Measurements from ENCODE around the gene LRRC40.
"Not testable (repeated sequence)": the region's sequence is repeated elsewhere in the genome, so short reads cannot be mapped to it uniquely, and the experiment has no call there.

LRRC40 gene

DNA sequence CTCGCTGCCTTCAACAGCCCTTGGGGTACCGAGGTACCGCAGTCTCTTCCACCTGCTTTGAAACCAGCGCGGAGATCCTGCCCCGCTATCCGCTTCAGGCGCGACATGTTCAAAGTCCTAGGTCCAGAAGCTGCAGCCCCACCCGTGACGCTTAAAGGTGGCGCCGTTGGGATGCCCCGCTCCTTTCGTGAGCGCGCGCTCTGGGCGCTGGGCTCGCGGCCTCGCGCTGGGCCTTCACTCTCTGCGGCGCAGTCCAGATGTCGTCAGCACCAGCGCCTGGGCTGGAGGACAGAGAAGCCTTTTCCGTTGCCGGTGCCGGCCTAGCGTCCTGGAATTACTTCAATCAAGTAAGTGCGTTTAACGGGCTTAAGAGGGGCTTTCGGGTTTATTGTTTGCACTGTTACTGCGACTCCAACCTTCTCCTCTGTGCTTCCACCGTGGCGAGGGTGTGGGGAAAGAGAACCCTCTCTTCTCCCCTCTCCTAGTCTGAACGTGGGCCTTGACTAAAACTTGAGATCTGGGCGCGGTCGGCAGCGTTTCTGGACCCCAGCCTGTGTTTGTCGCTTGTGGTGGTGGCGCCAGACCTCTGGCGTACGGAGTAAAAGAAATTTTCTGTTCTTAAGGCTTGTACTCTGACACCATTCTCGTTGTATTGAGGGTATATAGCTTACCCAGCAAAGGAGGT lies at the start of gene LRRC40:
Gene LRRC40 (minus strand): TSS at position 146 of the 685 bp plus-strand sequence. CDS start 39 bp downstream, at position 107.
- DNase-seq (ENCODE audit: extremely low read depth in 1 of 2, low read depth in 1 of 2) = peak; percentile 85 to 95

DNA sequence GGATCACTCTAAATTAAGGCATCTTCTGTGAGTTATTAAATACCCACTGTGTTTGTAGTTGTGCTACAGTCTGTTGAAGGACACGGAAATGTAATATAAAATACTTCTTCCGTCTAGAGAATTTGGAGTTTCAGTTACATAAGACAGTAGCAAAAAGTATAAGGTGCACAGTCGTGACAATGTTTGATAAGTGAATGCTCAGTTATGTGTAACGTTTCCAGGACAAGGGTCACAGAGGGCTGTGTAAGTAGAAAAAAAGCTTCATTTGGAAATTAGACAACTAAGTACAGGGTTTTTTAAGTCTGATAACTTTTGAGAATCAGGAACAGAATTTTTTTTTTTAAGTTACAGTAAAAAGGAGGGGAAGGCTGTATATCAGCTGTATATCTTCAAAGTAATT lies 43.4 kb upstream of the LRRC40 start:
- no peak for DNase-seq (ENCODE audit: extremely low read depth in 1 of 2, low read depth in 1 of 2)

DNA sequence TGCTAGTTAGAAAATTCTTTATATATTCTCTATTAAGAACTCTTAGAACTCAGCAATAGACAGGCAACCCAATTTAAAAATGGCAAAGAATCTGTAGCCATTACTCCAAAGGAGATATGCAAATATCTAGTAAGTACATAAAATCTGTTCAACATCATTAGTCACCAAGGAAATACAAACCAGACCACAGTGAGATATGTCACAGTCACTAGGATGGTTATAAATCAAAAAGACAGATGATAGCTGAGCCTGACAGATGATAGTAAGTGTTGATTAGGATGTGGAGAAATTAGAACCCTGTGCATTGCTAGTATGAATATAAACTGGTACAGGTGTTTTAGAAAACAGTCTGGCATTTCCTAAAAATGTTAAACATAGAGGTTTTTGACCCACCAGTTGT lies 42.4 kb upstream of the LRRC40 start:
- no peak for DNase-seq (ENCODE audit: extremely low read depth in 1 of 2, low read depth in 1 of 2)

DNA sequence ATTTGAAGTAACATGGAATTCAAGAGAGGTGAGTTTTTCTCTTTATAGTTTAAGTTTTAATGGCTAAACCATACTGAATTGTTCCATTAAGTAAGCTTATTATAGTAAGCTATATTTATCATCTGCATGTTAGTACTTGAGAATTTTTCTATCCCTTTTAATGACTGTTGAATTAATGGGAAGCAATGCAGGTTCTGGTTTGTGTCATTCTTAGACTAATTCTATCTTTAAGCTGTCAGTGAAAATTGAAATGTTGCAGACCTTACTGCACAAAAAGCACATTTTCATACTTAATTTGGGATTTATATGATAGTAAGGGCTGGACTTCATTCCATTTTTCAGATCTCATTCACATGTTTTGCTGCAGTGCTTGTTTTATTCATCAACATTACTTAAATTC lies 41.7 kb upstream of the LRRC40 start:
- DNase-seq (ENCODE audit: extremely low read depth in 1 of 2, low read depth in 1 of 2) = no peak

DNA sequence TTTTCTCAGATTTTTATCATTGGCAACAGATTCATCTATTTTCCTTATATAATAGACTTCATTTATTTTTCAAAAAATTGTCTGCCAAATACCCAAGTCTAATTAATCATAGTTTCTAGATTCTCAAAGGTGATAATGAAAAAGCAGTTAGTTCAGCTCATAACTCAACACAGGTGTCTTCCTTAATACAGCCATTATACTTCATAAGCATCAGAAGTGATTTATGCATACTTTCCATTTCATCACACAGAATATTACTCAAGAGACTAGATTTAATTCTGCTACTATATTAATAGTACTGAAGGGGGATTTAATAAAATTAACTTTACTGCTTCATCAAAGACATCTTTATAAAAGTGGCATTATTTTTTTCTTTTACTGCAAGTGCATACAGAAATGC lies 34.6 kb upstream of the LRRC40 start:
- no peak for DNase-seq (ENCODE audit: extremely low read depth in 1 of 2, low read depth in 1 of 2)

DNA sequence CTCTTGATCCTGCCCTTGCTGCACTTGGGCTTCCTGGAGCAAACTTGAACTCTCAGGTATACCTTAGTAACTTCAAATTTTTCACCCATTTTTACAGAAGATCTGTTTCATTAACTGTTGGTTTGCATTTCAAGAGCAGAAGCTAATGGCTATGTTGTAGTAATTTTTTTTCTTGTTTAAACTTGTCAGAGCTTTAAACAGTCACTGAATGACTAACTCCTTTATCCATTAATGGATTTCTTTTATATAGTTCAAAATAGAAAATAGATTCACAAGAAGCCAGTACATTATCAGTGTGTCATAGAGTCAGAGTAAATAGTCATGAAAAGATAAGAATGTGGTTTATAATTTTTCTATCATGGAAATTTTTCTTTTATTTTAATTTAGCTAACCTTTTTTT lies 29.4 kb upstream of the LRRC40 start:
- no peak for DNase-seq (ENCODE audit: extremely low read depth in 1 of 2, low read depth in 1 of 2)

DNA sequence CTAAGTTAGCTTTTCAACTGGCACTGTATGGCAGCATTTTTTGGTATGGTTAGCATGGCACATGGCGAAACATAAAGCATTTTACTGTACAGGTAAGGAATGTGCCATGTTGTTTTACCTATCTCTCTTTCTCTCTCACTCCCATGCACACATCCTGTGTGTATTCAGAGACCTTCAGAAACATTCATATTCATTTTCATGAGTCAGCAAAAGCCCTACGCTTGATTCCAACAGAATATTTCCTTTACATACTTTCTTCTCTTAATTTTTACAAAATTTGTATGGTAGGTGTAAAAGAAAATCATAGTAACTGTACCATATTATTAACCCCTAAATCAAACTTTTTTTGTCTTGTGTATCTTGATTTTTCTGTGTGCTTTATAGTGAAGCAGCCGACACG lies 26.1 kb upstream of the LRRC40 start:
- DNase-seq (ENCODE audit: extremely low read depth in 1 of 2, low read depth in 1 of 2) = no peak

DNA sequence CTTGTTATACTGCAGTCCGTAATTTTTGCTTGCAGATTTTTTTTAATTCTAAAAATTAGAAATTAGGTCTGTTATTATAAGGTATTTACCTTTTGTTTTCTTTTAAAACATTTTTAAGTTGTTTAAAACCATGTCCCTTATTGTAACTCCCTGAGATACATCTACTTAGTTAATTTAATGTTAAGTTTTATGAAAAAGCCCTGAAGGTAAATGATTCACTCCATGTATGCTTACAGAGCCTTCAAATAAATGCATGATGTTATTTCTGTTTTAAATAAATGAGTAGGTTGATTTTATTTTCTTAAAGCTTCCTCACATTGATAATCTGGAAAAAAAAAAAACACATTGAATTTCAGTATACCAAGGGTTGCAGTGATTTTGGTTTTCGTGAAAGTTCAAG lies 23.3 kb upstream of the LRRC40 start:
- DNase-seq (ENCODE audit: extremely low read depth in 1 of 2, low read depth in 1 of 2) = no peak

DNA sequence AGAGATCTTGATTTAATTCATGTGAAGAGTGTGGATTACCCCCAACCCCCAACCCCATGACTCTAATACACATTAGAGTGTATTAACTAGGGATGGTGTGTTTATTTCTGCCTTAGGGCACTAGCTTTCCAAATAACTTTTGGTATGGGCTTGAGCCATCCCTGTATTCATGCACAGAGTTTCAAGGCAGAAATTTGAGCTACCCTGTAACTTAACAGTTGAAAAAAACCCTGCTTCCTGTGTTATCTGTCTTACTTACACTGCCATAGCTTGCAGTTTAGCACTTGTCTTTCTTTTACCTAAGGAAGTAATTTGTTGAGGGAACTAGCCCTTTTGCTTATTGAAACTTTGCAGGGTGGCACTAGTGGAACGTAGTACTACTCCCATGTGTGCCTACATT lies 22.1 kb upstream of the LRRC40 start:
- no peak for DNase-seq (ENCODE audit: extremely low read depth in 1 of 2, low read depth in 1 of 2)

DNA sequence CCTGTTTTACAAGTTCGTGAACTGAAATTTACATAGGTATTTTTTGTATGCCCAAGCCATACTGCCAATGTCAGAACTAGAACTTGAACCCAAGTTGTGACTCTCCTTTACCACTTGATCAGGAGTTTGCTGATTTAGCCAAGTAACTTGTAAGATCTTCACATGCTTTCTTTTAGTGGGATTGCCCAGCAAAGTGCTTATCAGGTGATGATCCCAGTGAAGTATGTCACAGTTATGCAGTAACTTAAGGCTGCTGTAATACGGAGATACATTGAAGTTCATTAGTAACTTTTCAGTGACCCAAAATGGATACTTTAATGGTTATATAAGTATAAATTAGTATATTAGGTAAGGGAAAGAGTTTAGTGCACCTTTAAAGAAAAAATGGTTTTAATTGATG lies 19.6 kb upstream of the LRRC40 start:
- no peak for DNase-seq (ENCODE audit: extremely low read depth in 1 of 2, low read depth in 1 of 2)

DNA sequence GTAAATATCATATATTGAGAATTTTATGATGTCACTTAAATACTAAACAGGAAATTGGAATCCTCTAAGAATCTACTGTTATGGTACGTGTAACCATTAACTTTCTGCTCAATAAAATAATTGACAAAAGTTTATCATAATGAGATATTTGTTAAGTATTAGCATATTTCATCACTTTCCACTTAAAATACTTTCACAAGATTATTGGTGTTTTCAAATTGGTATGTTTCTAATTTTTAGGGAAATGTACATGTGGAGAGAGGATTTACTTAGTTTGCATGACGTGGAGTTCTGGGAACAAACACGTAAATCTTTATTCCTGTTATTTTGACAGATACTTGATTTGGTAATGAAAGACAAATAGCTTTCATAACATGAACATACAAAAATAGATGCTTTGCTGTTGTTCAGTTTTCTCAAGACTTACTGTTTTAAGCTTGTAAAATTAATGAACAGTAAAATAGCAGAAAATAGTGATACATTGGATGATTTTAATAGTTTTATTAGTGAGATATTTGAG lies 17.4 kb upstream of the LRRC40 start:
- DNase-seq (ENCODE audit: extremely low read depth in 1 of 2, low read depth in 1 of 2) = no peak

DNA sequence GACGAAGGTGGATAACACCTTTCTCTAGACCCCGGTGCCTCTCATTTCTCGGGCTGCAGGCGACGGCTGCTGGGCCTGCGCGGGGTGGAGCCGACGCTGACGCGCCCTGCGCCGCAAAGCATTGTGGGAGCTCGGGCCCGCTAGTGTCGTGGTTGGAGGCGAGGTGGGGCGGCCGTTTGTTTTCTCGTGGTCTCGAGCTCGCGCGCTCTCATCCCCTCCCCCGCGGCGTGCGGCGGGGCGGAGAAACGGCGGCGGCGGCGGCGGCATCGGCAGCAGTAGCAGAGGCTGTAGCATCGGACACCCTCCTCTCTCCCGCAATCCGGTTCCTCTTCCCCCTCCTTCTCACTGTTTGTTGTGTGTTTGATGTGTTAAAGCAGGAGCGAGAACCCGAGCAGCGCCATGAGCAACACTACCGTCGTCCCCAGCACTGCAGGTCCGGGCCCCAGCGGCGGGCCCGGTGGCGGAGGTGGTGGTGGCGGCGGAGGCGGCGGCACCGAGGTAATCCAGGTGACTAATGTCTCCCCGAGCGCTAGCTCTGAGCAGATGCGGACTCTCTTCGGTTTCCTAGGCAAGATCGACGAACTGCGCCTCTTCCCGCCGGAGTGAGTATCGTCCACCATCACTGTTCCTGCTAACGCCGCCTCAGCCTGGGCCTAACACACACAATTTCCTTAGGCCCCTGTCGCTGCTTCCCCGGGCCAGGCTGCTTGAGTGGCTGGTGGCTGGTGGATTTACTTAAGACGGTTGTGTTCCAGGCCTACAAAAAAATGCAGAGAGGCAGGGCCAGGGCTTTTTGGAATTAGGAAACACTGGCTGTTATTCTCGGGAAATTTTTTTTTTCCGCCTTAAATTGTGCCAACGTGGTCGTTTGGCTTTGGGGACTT lies 16.1 kb upstream of the LRRC40 start, which contains the start of gene SRSF11:
Gene SRSF11 (plus strand): TSS at position 143 of the 884 bp plus-strand sequence. CDS start 257 bp downstream, at position 400.
- DNase-seq (ENCODE audit: extremely low read depth in 1 of 2, low read depth in 1 of 2) = peak; percentile 91 to 97

DNA sequence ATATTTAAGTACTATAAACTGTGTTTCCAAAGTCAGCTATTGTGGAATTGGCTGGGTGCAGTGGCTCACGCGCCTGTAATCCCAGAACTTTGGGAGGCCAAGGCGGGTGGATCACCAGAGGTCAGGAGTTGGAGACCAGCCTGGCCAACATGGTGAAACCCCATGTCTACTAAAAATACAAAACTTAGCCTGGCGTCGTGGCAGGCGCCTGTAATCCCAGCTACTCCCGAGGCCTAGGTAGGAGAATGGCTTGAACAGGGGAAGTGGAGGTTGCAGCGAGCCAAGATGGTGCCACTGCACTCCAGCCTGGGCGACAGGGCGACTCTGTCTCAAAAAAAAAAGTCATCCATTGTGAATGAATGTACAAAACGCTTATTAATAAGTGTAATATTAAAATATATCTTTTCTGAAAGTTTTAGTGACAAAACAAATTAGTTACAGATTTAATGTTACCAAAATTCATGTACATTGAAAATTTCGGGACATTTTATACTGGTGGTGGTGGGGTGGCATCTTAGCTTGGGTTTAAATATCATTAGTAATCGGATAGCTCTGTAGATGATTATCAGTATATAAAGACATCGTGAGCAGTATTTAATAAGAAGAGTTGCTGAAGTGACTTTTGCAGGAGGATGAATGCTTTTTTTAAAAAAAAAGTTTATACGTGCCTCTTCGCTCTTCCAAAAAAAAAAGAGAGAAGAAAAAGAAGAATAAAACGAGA lies 15.3 kb upstream of the LRRC40 start:
- DNase-seq (ENCODE audit: extremely low read depth in 1 of 2, low read depth in 1 of 2) = no peak

DNA sequence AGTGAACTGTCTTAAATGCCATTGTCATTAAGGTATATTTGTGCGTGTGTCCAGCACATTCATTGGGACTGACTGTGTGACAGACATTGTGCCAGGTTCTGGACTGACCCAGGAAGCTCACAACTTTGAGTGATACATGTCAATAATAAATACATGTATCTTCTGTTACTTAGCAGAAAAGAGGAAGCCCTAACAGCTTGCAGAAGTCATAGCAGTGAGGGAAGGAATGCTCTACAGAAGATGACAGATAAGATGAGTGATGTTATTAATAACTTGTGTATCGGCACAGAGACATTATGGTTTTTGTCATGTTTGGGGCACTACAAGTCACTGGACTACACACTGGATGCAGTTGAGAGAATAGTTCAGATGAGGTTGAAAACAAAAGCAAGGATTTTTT lies 14.6 kb upstream of the LRRC40 start:
- DNase-seq (ENCODE audit: extremely low read depth in 1 of 2, low read depth in 1 of 2) = no peak

DNA sequence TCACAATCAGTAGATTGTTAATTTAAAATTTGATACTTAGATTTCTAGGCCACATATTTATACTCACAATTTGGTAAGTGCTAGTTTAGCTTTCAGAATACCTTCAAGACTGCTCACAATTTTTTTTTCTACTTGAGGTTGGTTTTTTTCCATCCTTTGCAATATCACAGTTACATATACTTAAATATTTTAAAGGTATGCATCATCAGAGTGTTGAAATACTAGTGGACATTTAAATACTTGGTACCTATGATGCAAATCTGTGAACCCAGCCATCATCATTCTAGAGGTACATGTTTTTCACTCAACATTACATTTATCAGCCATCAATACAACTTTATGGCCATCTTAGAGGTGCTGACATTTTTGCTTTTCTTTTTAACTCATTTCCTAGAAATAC lies 6.2 kb upstream of the LRRC40 start:
- DNase-seq (ENCODE audit: extremely low read depth in 1 of 2, low read depth in 1 of 2) = no peak

DNA sequence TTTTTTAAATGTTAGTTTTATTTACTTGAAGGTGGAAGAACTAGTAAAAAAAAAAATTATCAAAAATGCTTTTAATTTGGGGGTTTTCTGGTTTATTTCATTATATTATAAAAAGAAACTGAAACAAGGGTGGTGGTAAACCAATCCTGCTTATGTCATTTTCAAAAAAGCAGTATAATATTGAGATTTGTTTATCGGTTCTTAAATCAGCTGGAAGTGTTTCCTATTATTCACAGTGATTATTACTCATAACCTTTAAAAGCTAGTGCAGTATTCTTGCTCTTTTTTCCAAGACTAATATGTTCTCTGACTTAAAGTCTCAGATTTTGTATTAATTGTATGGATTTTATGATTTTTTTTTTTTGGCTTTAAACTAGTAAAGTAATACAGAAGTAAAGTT lies 5.4 kb upstream of the LRRC40 start:
- DNase-seq (ENCODE audit: extremely low read depth in 1 of 2, low read depth in 1 of 2) = no peak

DNA sequence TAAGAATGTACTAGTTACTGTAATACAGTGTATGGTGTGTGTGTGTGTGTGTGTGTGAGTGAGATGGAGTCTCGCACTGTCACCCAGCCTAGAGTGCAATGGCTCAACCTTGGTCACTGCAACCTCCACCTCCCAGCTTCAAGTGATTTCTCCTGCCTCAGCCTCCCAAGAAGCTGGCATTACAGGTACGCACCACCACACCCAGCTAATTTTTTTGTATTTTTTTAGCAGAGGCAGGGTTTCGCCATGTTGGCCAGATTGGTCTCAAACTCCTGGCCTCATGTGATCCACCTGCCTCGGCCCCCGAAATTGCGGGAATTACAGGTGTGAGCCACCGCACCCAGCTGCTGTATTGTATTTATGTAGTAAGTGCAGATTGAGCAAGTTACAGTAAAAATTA lies 2.9 kb upstream of the LRRC40 start:
- DNase-seq (ENCODE audit: extremely low read depth in 1 of 2, low read depth in 1 of 2) = no peak

DNA sequence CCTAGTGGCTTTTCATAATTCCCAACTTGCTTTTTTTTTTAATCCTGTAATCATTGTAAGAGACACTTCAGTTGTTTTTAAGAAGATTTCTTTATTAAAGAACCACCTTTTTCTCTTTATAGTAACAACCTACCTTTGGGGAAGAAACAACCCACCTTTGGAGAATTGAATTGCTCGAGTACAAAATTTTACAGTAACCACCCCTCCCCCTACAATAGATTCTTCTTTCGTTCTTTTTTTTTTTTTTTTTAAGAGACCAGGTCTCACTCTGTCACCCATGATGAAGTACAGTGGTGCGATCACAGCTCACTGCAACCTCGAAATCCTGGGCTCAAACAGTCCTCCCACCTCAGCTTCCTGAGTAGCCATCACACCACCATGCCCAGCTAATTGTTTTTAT lies 2.1 kb upstream of the LRRC40 start:
- no peak for DNase-seq (ENCODE audit: extremely low read depth in 1 of 2, low read depth in 1 of 2)

DNA sequence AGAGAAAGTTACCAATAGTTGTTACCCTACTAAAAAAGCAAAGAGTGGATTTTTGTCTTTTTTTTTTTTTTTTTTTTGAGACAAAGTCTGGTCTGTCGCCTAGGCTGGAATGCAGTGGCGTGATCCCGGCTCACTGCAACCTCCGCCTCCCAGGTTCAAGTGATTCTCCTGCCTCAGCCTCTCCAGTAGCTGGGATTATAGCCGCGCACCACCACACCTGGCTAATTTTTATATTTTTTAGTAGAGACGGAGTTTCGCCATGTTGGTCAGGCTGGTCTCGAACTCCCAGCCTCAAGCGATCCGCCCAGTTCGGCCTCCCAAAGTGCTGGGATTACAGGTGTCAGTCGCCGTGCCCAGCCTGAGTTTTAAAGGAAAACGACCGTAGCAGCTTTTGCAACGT lies 1.5 kb upstream of the LRRC40 start:
- DNase-seq (ENCODE audit: extremely low read depth in 1 of 2, low read depth in 1 of 2) = not testable (repeated sequence)

DNA sequence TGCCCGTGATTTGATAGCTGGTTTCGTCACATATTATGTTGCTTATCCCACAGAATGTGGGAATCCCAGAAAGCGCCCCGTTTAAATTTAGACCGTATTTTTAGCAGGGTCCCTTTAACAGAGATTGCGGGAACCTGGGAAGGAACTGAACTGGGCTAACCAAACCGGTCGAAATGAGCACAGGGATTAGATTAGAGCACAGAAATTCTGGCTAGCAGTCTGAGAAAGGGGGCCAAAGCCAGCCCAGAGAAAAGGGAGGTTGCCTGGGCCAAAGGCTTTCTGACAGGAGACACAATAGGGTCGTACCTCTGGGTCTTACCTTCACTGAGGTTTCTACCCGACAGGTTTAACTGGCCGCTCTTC lies 327 bp downstream of the LRRC40 start:
- no peak for DNase-seq (ENCODE audit: extremely low read depth in 1 of 2, low read depth in 1 of 2)

DNA sequence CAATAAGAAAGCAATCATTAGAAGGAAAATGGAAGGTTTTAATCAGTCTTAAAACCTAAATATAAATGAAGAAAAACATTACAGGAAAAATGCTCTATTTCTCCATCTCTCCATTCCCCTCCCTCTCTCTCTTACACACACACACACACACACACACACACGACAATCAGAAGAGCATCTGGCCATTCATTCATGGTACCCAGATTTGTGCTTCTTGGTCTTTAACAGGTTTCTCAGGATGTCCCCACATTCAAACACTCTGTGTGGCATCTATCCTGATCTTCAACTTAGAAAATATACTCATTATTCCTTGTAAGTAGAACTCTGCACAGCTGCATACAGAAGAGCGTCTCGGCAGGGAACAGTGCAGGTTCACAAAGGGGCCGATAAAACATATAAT lies 779 bp downstream of the LRRC40 start:
- DNase-seq (ENCODE audit: extremely low read depth in 1 of 2, low read depth in 1 of 2) = no peak

Data from activated CD8-positive, alpha-beta memory T cell treated with anti-CD3 and anti-CD28 coated beads for 1 hour (primary cell).